Stimulated activated CD4-positive, alpha-beta T cell treated with anti-CD3 and anti-CD28 coated beads, Interleukin-1b, Interleukin-23, amount 100 ng/mL, for 4 hours (primary cell): ENCODE measurements around the gene SPATA13.

ENCODE experiments used
- DNase-seq, 2 donors: peaks; one replicate each; pipeline ENCODE4 v3.0.0-alpha.2; 2020; ENCODE audit warnings: low read depth in 2 of 2

The SPATA13 gene

DNA sequence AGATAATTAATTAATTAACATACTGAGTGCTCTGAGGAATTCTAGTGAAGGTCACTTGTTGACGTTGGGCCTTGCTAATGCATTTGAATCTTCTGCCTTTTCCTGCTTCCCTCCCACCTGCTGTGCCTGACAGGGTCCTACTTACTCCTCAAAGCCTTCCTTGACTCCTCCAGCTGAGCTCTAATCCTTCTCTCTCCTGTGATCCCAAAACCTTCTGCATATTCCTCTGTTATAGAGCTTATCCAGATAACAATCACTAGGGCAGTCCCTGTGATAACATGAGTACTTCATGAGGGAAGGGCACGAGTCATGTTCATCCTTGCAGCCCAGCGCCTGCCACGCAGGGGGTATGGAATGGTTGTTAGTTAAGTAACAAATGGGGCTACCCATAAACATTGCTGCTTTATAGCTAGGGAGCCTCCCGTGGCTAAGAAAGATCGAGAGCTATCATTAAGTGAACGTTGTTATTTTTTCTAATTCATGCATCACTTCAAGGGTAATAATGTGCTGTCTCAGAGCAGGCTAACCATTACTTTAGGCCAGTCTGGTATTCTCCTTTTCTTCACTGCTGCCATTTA lies 19.1 kb upstream of the SPATA13 start:
- no peak for DNase-seq

DNA sequence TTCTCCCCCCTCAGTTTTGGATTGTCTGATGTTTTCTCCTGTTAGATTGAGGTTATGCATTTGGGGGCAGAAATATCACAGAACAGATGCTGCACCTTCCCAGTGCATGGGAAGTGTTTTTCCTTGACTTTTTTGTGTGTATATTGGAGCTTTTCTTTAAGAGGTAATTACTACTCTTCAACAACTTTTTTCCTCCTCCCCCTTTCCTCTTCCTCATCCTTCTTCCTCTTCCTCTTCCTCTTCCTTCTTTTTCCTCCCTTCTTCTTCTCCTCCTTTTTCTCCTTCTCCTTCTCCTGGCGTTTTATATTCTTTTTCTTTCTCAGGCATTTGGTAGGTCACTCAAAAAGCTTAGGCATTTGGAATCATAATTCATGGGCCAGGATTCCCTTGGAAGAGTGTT lies 18.1 kb upstream of the SPATA13 start:
- DNase-seq, result no peak

- DNase-seq, result no peak
These were observed 17.6 kb upstream of the SPATA13 start for GRCh38 chr13:24142886-24143285.

GRCh38 chr13:24145240-24145639 lies 15.3 kb upstream of the SPATA13 start:
- DNase-seq, result no peak

GRCh38 chr13:24145674-24146073 lies 14.8 kb upstream of the SPATA13 start:
- no peak for DNase-seq

- no peak for DNase-seq
These were observed 13.5 kb upstream of the SPATA13 start for GRCh38 chr13:24146961-24147569.

- DNase-seq, result no peak
These were observed 13.0 kb upstream of the SPATA13 start for GRCh38 chr13:24147570-24147963.

- DNase-seq, result no peak
These were observed 11.9 kb upstream of the SPATA13 start for GRCh38 chr13:24148414-24149235.

GRCh38 chr13:24149246-24150032 lies 11.1 kb upstream of the SPATA13 start:
- DNase-seq, result no peak

- no peak for DNase-seq
These were observed 9.9 kb upstream of the SPATA13 start for GRCh38 chr13:24150572-24150971.

- DNase-seq, result no peak
These were observed 8.7 kb upstream of the SPATA13 start for GRCh38 chr13:24151864-24152263.

- no peak for DNase-seq
These were observed 8.0 kb upstream of the SPATA13 start for GRCh38 chr13:24152292-24153214.

- no peak for DNase-seq
These were observed 7.2 kb upstream of the SPATA13 start for GRCh38 chr13:24153347-24153746.

- no peak for DNase-seq
These were observed 6.4 kb upstream of the SPATA13 start for GRCh38 chr13:24153979-24154701.

- no peak for DNase-seq
These were observed 1.2 kb upstream of the SPATA13 start for GRCh38 chr13:24159357-24159756.

DNA sequence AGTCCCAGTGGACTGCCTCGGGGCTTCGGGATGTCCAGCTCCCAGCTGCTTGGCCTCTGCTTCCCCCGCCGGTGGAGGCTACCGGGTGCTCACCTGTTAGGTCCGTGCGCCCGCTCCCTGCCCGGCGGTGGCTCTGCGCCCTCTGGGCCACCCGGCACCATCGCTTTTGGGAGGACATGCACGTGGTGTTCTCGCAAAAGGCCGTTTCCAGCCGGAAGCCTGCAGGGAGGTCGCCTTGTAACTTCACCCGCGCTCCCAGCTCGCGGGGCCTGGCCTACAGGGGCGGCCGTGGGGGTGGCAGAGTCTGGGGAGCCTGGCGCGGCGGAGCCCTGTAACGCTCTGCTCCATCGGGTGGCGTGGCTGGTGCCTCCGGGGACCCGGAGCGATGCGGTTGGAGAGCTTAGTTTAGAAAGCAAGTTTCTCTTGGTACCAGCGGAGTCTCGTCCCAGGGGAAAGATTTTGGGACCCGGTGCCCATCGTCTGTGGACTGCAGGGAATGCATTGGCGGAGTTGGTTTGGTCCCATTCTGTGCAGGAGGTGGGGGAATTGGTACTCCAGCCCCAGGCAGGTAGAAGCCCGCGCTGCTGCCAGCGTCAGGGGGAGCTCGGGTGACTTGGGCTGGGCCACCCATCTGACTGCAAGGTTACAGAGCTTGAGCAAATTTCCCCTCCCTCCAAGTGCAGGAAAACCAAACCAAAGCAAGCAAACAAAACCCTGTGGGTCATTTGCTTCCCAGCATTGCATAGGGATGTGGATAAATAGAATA lies 673 bp downstream of the SPATA13 start:
- DNase-seq, result peak; percentile 14 to 32

GRCh38 chr13:24161980-24162525 lies 1.5 kb downstream of the SPATA13 start:
- no peak for DNase-seq

- no peak for DNase-seq
These were observed 2.1 kb downstream of the SPATA13 start for GRCh38 chr13:24162604-24163003.

- DNase-seq, result no peak
These were observed 5.2 kb downstream of the SPATA13 start for GRCh38 chr13:24165746-24166145.
